ENCODE measurements around the gene TPRG1L.

TPRG1L gene

GRCh38 chr1:3651026-3651929, 26.5 kb downstream of the TPRG1L start:
- TF ChIP-seq, protein P1, sequence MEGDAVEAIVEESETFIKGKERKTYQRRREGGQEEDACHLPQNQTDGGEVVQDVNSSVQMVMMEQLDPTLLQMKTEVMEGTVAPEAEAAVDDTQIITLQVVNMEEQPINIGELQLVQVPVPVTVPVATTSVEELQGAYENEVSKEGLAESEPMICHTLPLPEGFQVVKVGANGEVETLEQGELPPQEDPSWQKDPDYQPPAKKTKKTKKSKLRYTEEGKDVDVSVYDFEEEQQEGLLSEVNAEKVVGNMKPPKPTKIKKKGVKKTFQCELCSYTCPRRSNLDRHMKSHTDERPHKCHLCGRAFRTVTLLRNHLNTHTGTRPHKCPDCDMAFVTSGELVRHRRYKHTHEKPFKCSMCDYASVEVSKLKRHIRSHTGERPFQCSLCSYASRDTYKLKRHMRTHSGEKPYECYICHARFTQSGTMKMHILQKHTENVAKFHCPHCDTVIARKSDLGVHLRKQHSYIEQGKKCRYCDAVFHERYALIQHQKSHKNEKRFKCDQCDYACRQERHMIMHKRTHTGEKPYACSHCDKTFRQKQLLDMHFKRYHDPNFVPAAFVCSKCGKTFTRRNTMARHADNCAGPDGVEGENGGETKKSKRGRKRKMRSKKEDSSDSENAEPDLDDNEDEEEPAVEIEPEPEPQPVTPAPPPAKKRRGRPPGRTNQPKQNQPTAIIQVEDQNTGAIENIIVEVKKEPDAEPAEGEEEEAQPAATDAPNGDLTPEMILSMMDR (IDR thresholded peaks at IDR 0.05; ENCODE audit: low read depth, low read length, missing control alignments): no peak
- no peak overlapping the region for H3K4me3 ChIP-seq (replicated peaks; ENCODE audit: low read depth, low read length)
- DNase-seq (ENCODE audit: extremely low read depth, low read depth): no peak

GRCh38 chr1:3651930-3652547, 27.2 kb downstream of the TPRG1L start, which contains the start of gene TP73:
TSS of gene TP73 (plus strand) at chr1:3652516. CDS start at chr1:3682366, 29,850 bp downstream.
- TF ChIP-seq, protein P1 (IDR thresholded peaks at IDR 0.05; ENCODE audit: low read depth, low read length, missing control alignments): no peak
- no peak for DNase-seq (ENCODE audit: extremely low read depth, low read depth)
- H3K4me3 ChIP-seq (replicated peaks; ENCODE audit: low read depth, low read length): no peak within 1 kb of the TSS

DNA sequence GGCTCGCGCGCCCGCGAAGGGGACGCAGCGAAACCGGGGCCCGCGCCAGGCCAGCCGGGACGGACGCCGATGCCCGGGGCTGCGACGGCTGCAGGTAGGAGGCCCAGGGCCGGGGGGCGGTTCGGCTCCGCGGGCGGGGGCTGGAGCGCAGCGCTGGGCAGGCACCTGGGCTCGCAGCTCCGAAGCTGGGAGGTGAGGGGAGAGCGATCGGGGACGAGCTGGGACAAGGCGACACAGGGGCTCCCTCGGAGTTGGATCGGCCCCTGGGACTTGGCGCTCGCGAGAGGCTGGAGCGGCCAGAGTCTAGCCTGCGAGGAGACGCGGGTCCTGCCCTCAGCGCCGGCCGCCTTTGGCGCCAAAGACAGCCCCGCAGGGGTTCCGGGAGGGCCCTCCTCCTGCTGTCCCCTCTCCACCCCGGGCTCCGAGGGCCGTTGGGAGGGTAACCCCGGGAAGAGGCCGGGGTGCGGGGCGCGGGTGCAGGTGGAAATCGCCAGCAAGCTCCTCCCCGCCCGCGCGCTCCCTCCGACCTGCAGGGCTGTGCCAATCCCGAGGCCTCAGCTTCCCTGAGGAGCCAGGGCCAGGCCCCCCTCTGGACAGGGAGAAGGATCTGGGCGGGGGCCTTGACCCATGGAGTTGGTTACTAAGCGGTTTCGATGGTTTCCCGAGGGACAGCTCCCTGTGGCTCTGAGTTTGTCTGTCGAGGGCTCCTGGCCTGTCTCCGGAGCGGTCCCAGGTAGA, 27.9 kb downstream of the TPRG1L start:
- no peak overlapping the region for H3K4me3 ChIP-seq (replicated peaks; ENCODE audit: low read depth, low read length)
- TF ChIP-seq, protein P1 (IDR thresholded peaks at IDR 0.05; ENCODE audit: low read depth, low read length, missing control alignments): no peak
- DNase-seq (ENCODE audit: extremely low read depth, low read depth): no peak

DNA sequence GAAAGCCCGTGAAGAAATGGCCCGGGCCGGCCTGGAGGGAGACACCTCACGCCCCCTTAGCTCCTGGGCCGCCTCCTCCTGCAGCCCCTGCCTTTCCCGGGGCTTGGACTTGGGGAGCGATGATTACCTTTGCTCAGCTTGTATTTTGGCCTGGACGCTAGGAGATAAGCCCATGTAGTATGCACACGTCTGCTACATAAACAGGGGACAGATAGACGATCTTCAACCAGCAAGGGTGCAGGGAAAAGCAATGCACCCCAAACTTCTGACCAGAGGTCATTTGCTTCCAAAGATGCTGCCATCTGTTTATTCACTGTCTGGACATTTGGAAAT, 28.4 kb downstream of the TPRG1L start:
- no peak overlapping the region for H3K4me3 ChIP-seq (replicated peaks; ENCODE audit: low read depth, low read length)
- no peak for DNase-seq (ENCODE audit: extremely low read depth, low read depth)
- TF ChIP-seq, protein P1 (IDR thresholded peaks at IDR 0.05; ENCODE audit: low read depth, low read length, missing control alignments): no peak

GRCh38 chr1:3654549-3655281, 29.9 kb downstream of the TPRG1L start:
- no peak overlapping the region for H3K4me3 ChIP-seq (replicated peaks; ENCODE audit: low read depth, low read length)
- DNase-seq (ENCODE audit: extremely low read depth, low read depth): no peak
- TF ChIP-seq, protein P1 (IDR thresholded peaks at IDR 0.05; ENCODE audit: low read depth, low read length, missing control alignments): no peak

GRCh38 chr1:3656450-3657095, 31.8 kb downstream of the TPRG1L start:
- no peak for DNase-seq (ENCODE audit: extremely low read depth, low read depth)
- no peak overlapping the region for H3K4me3 ChIP-seq (replicated peaks; ENCODE audit: low read depth, low read length)
- TF ChIP-seq, protein P1 (IDR thresholded peaks at IDR 0.05; ENCODE audit: low read depth, low read length, missing control alignments): no peak

All from HFF-Myc (cell line).